PC-9 (cell line): ENCODE data around the gene C9. TPM values are rescaled to one million over a fixed set of nuclear protein-coding genes. Genes with fewer than 3 reads are reported as not detected.

ENCODE experiments used
- BruUV-seq: library from RNA; stranded (reverse); fragments of 400-500 nt; replicated peaks from 2 replicates; lab custom pipeline; 2021; lab: Mats Ljungman, UMichigan
- CTCF ChIA-PET: fragments of 300-600 bp; sonication (Branson Sonifier 250); formaldehyde crosslinking; loops from one replicate; lab custom pipeline; 2022; ENCODE audit warnings: antibody characterized with exemption; lab: Charles Lee
- POLR2A ChIA-PET: fragments of 300-600 bp; sonication (Branson Sonifier 250); formaldehyde crosslinking; loops from one replicate; lab custom pipeline; 2022; ENCODE audit warnings: antibody characterized with exemption; ENCODE audit not compliant: unreplicated experiment; lab: Charles Lee
- DNase-seq, 2 experiments: peaks; one replicate each; pipeline versions ENCODE4 v3.0.0 to v3.0.0-alpha.2; 2015 to 2022; ENCODE audit warnings: mixed read lengths in 1 of 2
- H2AFZ ChIP-seq: fragments of 200-600 bp; sonication (generic); 2 replicates; pipeline ENCODE4 v1.8.1; 2017; ENCODE audit warnings: antibody characterized with exemption
- H3F3A ChIP-seq: fragments of 200-600 bp; sonication (generic); 2 replicates; pipeline ENCODE4 v1.8.1; 2017; ENCODE audit warnings: antibody characterized with exemption, mild to moderate bottlenecking, low read depth; ENCODE audit not compliant: insufficient read depth
- H3K27ac ChIP-seq: fragments of 200-600 bp; sonication (generic); 2 replicates; pipeline ENCODE4 v1.6.1; 2016; ENCODE audit warnings: mixed run types
- H3K27me3 ChIP-seq: fragments of 200-600 bp; sonication (generic); 2 replicates; pipeline ENCODE4 v1.6.1; 2016; ENCODE audit warnings: low read depth, mixed run types; ENCODE audit not compliant: insufficient read depth
- H3K36me3 ChIP-seq: fragments of 200-600 bp; sonication (generic); 2 replicates; pipeline ENCODE4 v1.6.1; 2016; ENCODE audit warnings: low read depth, mixed run types
- H3K4me1 ChIP-seq: fragments of 200-600 bp; sonication (generic); replicated peaks from 2 replicates; pipeline ENCODE4 v1.6.1; 2016; ENCODE audit warnings: mixed run types; ENCODE audit not compliant: insufficient read depth
- H3K4me2 ChIP-seq: fragments of 200-600 bp; sonication (generic); 2 replicates; pipeline ENCODE4 v1.6.1; 2017; ENCODE audit warnings: mixed run types
- H3K4me3 ChIP-seq: fragments of 200-600 bp; sonication (generic); 2 replicates; pipeline ENCODE4 v1.6.1; 2016; ENCODE audit warnings: mixed run types
- H3K79me2 ChIP-seq: fragments of 200-600 bp; sonication (generic); 2 replicates; pipeline ENCODE4 v1.6.1; 2017; ENCODE audit warnings: low read depth, mixed run types
- H3K9me2 ChIP-seq: fragments of 200-600 bp; sonication (generic); 2 replicates; pipeline ENCODE4 v1.8.1; 2017; ENCODE audit warnings: mild to moderate bottlenecking; ENCODE audit not compliant: insufficient read depth
- H3K9me3 ChIP-seq: fragments of 200-600 bp; sonication (generic); 2 replicates; pipeline ENCODE4 v1.8.1; 2016; ENCODE audit warnings: low read depth; ENCODE audit not compliant: insufficient read depth
- H4K20me1 ChIP-seq: fragments of 200-600 bp; sonication (generic); 2 replicates; pipeline ENCODE4 v1.8.1; 2017; ENCODE audit not compliant: insufficient read depth
- EZH2 ChIP-seq: fragments of 200-600 bp; sonication (generic); IDR thresholded peaks from 2 replicates; pipeline ENCODE4 v1.8.0; 2017; ENCODE audit warnings: antibody characterized with exemption, low read depth
- intact Hi-C: fragments of 100-400 bp; cut with micrococcal nuclease; formaldehyde crosslinking; loops from one replicate; pipeline ENCODE4 v1.10.0; 2022; ENCODE audit not compliant: unreplicated experiment
- total RNA-seq: library from RNA; stranded (reverse); gene quantifications from 2 replicates; pipeline ENCODE4 v1.2.3, GENCODE V29; 2021
- TF ChIP-seq, protein P1 (sequence below): fragments of 200-600 bp; sonication (generic); conservative IDR thresholded peaks from 2 replicates; pipeline ENCODE4 v1.6.1; 2017; ENCODE audit warnings: mixed run types, antibody characterized with exemption, mild to moderate bottlenecking, moderate library complexity

Gene C9
- total RNA-seq, 1 experiment from 2014 or later, result not detected

DNA sequence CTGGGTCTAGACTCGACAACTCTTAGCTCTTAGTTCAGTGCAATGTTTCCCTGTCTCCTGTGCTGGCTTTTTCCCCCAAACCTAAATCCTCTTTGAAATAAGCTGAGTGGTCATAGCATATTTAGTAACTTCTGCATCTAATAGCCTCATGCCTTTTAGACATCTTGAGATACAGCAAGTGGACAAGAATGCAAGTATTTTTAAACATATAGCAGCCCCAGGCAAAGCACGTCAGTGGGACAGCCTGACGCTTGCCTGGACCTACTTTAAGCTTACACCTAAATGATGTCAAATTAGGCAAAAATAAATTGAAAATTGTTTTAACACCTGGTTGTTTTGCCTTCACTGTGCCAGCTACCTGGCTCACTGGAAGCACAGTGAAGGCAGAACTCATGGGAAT, 8.0 kb downstream of the C9 start:
- no peaks in the 10 kb centered on the region for H3K27me3 ChIP-seq
- no peaks in the 10 kb centered on the region; the same call in 1 of the 2 replicates for H3K9me2 ChIP-seq
- DNase-seq, result no peak
- CTCF ChIA-PET, result no interaction called here
- H3K4me2 ChIP-seq, result no peak overlapping the region
- no peaks in the 10 kb centered on the region for H4K20me1 ChIP-seq
- no peaks in the 10 kb centered on the region for H3F3A ChIP-seq
- peaks cover 3% of the 10 kb centered on the region for H3K9me3 ChIP-seq
- H3K79me2 ChIP-seq, result no peaks in the 10 kb centered on the region
- no peak overlapping the region for H3K27ac ChIP-seq
- intact Hi-C loops, result no loop called here
- POLR2A ChIA-PET, result interaction anchor here (0.6 to 0.7 kb wide), 2 partner anchors 13 to 511 kb away, joined by 4 to 14 read pairs; no protein-coding TSS in a partner anchor
- H3K4me1 ChIP-seq, result 0 out of 2 replicates have a peak, but pooled peaks cover 4% of the 10 kb centered on the region
- no peak for TF ChIP-seq EZH2
- TF ChIP-seq, protein P1, sequence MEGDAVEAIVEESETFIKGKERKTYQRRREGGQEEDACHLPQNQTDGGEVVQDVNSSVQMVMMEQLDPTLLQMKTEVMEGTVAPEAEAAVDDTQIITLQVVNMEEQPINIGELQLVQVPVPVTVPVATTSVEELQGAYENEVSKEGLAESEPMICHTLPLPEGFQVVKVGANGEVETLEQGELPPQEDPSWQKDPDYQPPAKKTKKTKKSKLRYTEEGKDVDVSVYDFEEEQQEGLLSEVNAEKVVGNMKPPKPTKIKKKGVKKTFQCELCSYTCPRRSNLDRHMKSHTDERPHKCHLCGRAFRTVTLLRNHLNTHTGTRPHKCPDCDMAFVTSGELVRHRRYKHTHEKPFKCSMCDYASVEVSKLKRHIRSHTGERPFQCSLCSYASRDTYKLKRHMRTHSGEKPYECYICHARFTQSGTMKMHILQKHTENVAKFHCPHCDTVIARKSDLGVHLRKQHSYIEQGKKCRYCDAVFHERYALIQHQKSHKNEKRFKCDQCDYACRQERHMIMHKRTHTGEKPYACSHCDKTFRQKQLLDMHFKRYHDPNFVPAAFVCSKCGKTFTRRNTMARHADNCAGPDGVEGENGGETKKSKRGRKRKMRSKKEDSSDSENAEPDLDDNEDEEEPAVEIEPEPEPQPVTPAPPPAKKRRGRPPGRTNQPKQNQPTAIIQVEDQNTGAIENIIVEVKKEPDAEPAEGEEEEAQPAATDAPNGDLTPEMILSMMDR, result no peak
- H3K36me3 ChIP-seq, result no peaks in the 10 kb centered on the region
- no peak overlapping the region for H3K4me3 ChIP-seq
- H2AFZ ChIP-seq, result no peak overlapping the region
- no TSS peak for BruUV-seq

DNA sequence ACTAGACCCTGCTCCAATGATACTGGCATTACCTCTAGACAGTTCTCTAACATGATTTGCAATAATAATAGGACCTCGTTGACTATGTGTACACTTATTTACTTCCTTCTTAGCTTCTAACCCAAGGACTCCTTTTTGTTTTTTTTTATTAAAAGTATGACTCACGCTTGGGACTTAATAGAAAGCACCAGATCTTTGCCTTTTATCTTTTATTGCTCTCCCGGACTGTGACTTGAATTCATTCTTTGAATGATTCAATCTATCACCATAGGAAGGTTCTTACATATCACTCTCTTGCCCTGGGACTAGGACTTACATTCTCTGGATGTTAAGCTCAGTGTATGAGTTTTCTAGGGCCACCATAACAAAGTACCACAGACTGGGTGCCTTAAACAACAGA, 9.0 kb downstream of the C9 start:
- intact Hi-C loops, result no loop called here
- no peak overlapping the region for H3K4me2 ChIP-seq
- H3K36me3 ChIP-seq, result no peaks in the 10 kb centered on the region
- TF ChIP-seq, protein P1, result no peak
- no peak for TF ChIP-seq EZH2
- H3K27me3 ChIP-seq, result no peaks in the 10 kb centered on the region
- no TSS peak for BruUV-seq
- no peak overlapping the region for H3K27ac ChIP-seq
- H3K9me3 ChIP-seq, result peaks cover 6% of the 10 kb centered on the region
- no peaks in the 10 kb centered on the region for H3K79me2 ChIP-seq
- H3F3A ChIP-seq, result no peaks in the 10 kb centered on the region
- CTCF ChIA-PET, result interaction anchor here (0.5 kb wide), 1 partner anchor 167 kb away, joined by 4 read pairs; no protein-coding TSS in a partner anchor
- no peaks in the 10 kb centered on the region; the same call in 1 of the 2 replicates for H3K9me2 ChIP-seq
- 0 out of 2 replicates have a peak, but pooled peaks cover under 1% of the 10 kb centered on the region for H3K4me1 ChIP-seq
- no peak for DNase-seq
- POLR2A ChIA-PET, result no interaction called here
- H3K4me3 ChIP-seq, result no peak overlapping the region
- H2AFZ ChIP-seq, result no peak overlapping the region
- H4K20me1 ChIP-seq, result no peaks in the 10 kb centered on the region

DNA sequence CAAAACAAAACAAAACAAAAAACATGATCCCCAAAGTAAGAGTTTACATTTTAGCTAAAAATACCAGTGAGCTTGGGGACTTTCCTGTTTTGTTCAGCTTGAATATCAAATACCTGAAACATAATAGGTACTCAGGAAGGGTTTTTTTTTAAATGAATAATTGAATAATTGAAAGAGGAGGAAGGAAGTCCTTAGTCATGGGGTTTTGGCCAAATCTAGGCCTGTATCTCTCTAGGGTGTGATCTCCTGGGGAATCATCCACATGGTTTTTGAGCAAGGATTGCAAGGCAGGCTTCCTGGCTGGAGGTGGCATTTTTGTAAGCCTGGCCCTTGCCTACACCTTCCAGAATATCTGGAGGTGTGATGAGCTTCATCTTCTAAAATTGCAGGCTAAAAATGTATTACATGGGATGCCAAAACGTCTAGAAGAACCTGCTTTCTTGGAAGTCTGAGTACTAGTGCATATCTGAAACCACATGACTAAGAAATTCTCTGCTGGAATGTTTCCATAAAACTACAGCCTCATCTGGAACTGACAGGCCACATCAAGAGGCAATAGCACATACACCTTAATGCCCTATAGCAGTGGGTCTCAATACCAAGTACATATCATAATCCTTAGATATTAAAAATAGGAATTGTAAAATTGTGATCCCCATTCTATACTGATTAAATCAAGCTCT, 10.4 kb downstream of the C9 start:
- H3K9me2 ChIP-seq, result no peaks in the 10 kb centered on the region; the same call in 1 of the 2 replicates
- no peaks in the 10 kb centered on the region for H3K79me2 ChIP-seq
- TF ChIP-seq, protein P1, result no peak
- no peak for TF ChIP-seq EZH2
- no peak overlapping the region for H3K4me2 ChIP-seq
- no peaks in the 10 kb centered on the region for H3K27me3 ChIP-seq
- H4K20me1 ChIP-seq, result no peaks in the 10 kb centered on the region
- CTCF ChIA-PET, result no interaction called here
- H3K4me3 ChIP-seq, result no peak overlapping the region
- no peaks in the 10 kb centered on the region for H3F3A ChIP-seq
- H3K4me1 ChIP-seq, result no peaks in the 10 kb centered on the region
- no TSS peak for BruUV-seq
- H3K27ac ChIP-seq, result no peak overlapping the region
- peaks cover 11% of the 10 kb centered on the region for H3K9me3 ChIP-seq
- no peak overlapping the region for H2AFZ ChIP-seq
- intact Hi-C loops, result no loop called here
- no peaks in the 10 kb centered on the region for H3K36me3 ChIP-seq
- POLR2A ChIA-PET, result interaction anchor here (0.6 to 0.7 kb wide), 3 partner anchors 13 to 1214 kb away, joined by 3 to 11 read pairs (median 4); no protein-coding TSS in a partner anchor
- DNase-seq, result no peak
